K562 (cell line): Measurements from ENCODE around the gene KTN1. TPM values are rescaled to one million over a fixed set of nuclear protein-coding genes. Genes with fewer than 3 reads are reported as not detected.

Experiments used
- ATAC-seq: fragments of 200-7000 bp; cut with Tn5 transposase; 3 replicates; pipeline ENCODE4 v1.9.1; 2020; ENCODE audit warnings: moderate library complexity
- BruUV-seq: library from RNA; stranded (reverse); fragments of 400-500 nt; replicated peaks from 2 replicates; lab custom pipeline; 2021; lab: Mats Ljungman, UMichigan
- CTCF ChIA-PET: fragments of 300-600 bp; formaldehyde crosslinking; extraction: SDS; loops from one replicate; lab custom pipeline; 2021; ENCODE audit warnings: low intra/inter-chr PET ratio; lab: Yijun Ruan, JAX
- POLR2A ChIA-PET: fragments of 300-600, 350-650 bp; sonication (Branson Sonifier 250); formaldehyde crosslinking; extraction: SDS; loops from one replicate; lab custom pipeline; 2021; ENCODE audit warnings: antibody characterized with exemption, inconsistent platforms; lab: Yijun Ruan, JAX
- DNase-seq, 4 experiments: peaks; one replicate each; pipeline versions ENCODE4 v3.0.0 to v3.0.0-alpha.2; 2011 to 2018; ENCODE audit warnings: low spot score in 3 of 4, mixed read lengths in 3 of 4; ENCODE audit errors: extremely low read depth in 1 of 4
- FAIRE-seq: peaks from 2 replicates; lab custom pipeline; 2011; peaks lifted over from hg19 to GRCh38; lab: Jason Lieb, UNC
- H2AFZ ChIP-seq: 2 replicates; pipeline ENCODE4 v1.6.0; 2011; ENCODE audit warnings: low read depth, low read length, control low read depth, inconsistent platforms
- H3K27ac ChIP-seq: fragments of 200-600 bp; 3 replicates; pipeline ENCODE4 v1.8.0; 2011; ENCODE audit warnings: low read depth, mild to moderate bottlenecking, control low read depth, inconsistent platforms, low read length, moderate library complexity, mixed read lengths; ENCODE audit errors: extremely low read depth
- H3K27me3 ChIP-seq, 2 experiments: fragments of 300-600 bp in 1 of 2; 2 replicates in 1 of 2; 3 replicates in 1 of 2; pipeline versions ENCODE4 v1.6.0 to v1.8.0; 2011; ENCODE audit warnings: inconsistent platforms in 2 of 2, low read length in 2 of 2, mild to moderate bottlenecking in 1 of 2, mixed read lengths in 1 of 2, moderate library complexity in 1 of 2; ENCODE audit not compliant: control insufficient read depth in 2 of 2, insufficient read depth in 2 of 2
- H3K36me3 ChIP-seq: fragments of 300-600 bp; 3 replicates; pipeline ENCODE4 v1.8.0; 2011; ENCODE audit warnings: mild to moderate bottlenecking, low read length, inconsistent platforms; ENCODE audit not compliant: control insufficient read depth, insufficient read depth
- H3K4me1 ChIP-seq, 2 experiments: fragments of 200-600 bp in 1 of 2; replicated peaks in 1 of 2; 2 replicates in 1 of 2; 3 replicates in 1 of 2; pipeline versions ENCODE4 v1.5.1 to v1.8.0; 2011; ENCODE audit warnings: inconsistent platforms in 2 of 2, low read length in 2 of 2, mild to moderate bottlenecking in 1 of 2, mixed read lengths in 1 of 2, moderate library complexity in 1 of 2; ENCODE audit not compliant: control insufficient read depth in 2 of 2, insufficient read depth in 2 of 2
- H3K4me2 ChIP-seq: 2 replicates; pipeline ENCODE4 v1.6.1; 2011; ENCODE audit warnings: low read length, control low read depth, inconsistent platforms, mixed read lengths; ENCODE audit not compliant: insufficient read depth
- H3K4me3 ChIP-seq: fragments of 200-600 bp; sonication (generic), shearing (Covaris generic); 2 replicates; pipeline ENCODE4 v1.5.1; 2016; ENCODE audit warnings: control low read depth, inconsistent platforms
- H3K79me2 ChIP-seq: fragments of 200-600 bp; 3 replicates; pipeline ENCODE4 v1.8.0; 2011; ENCODE audit warnings: low read length, inconsistent platforms; ENCODE audit not compliant: control insufficient read depth, insufficient read depth
- H3K9ac ChIP-seq, 2 experiments: 2 replicates each; pipeline versions ENCODE4 v1.6.0 to v1.6.1; 2011; ENCODE audit warnings: low read depth in 2 of 2, low read length in 2 of 2, control low read depth in 1 of 2, inconsistent platforms in 1 of 2, mild to moderate bottlenecking in 1 of 2, mixed read lengths in 1 of 2; ENCODE audit not compliant: insufficient read depth in 1 of 2
- H3K9me1 ChIP-seq: one replicate; pipeline ENCODE4 v1.6.0; 2011; ENCODE audit warnings: inconsistent platforms, mild to moderate bottlenecking, low read length, moderate library complexity; ENCODE audit not compliant: control insufficient read depth, insufficient read depth
- H3K9me3 ChIP-seq: replicated peaks from 2 replicates; pipeline ENCODE4 v1.5.1; 2011; ENCODE audit warnings: low read depth, low read length, inconsistent platforms; ENCODE audit not compliant: control insufficient read depth, insufficient read depth
- H4K20me1 ChIP-seq: replicated peaks from 2 replicates; pipeline ENCODE4 v1.6.1; 2011; ENCODE audit warnings: low read length, inconsistent platforms, mixed read lengths; ENCODE audit not compliant: control insufficient read depth, insufficient read depth
- ATF6 ChIP-seq: sonication (generic); formaldehyde crosslinking; IDR thresholded peaks from 2 replicates; pipeline ENCODE4 v1.4.0; 2020; ENCODE audit warnings: mild to moderate bottlenecking, missing genetic modification reagents
- BDP1 ChIP-seq: IDR thresholded peaks from 3 replicates; pipeline ENCODE4 v1.6.1; 2011; ENCODE audit not compliant: insufficient read length, insufficient read depth
- BMI1 ChIP-seq: fragments of 150-350 bp; IDR thresholded peaks from 2 replicates; pipeline ENCODE4 v1.6.1; 2014; ENCODE audit warnings: low read length
- C11orf30 ChIP-seq: fragments of 450-650 bp; IDR thresholded peaks from 2 replicates; pipeline ENCODE4 v1.6.1; 2016; ENCODE audit warnings: low read depth, mild to moderate bottlenecking
- CREB3L1 ChIP-seq: fragments of 450-650 bp; IDR thresholded peaks from 2 replicates; pipeline ENCODE4 v1.6.1; 2014; ENCODE audit warnings: low read depth, mild to moderate bottlenecking, moderate library complexity, borderline replicate concordance
- NR2F6 ChIP-seq: fragments of 450-650 bp; formaldehyde crosslinking; IDR thresholded peaks from 2 replicates; pipeline ENCODE4 v1.4.0; 2020; ENCODE audit warnings: mild to moderate bottlenecking
- POLR2G ChIP-seq: fragments of 200-400 bp; formaldehyde crosslinking; IDR thresholded peaks from 2 replicates; pipeline ENCODE4 v1.6.1; 2017; ENCODE audit warnings: low read depth, mild to moderate bottlenecking, antibody characterized with exemption, low read length, moderate library complexity
- TEAD4 ChIP-seq, 2 experiments: sonication (generic) in 1 of 2; formaldehyde crosslinking in 1 of 2; IDR thresholded peaks; 2 replicates each; pipeline versions ENCODE4 v1.6.1 to v1.8.0; 2012 to 2022; ENCODE audit warnings: borderline replicate concordance in 1 of 2, inconsistent platforms in 1 of 2, low read length in 1 of 2, mild to moderate bottlenecking in 1 of 2, missing genetic modification reagents in 1 of 2
- TRIM25 ChIP-seq: fragments of 450-650 bp; IDR thresholded peaks from 2 replicates; pipeline ENCODE4 v1.7.0; 2016; ENCODE audit warnings: borderline replicate concordance
- ZBTB49 ChIP-seq: sonication (generic); formaldehyde crosslinking; IDR thresholded peaks from 2 replicates; pipeline ENCODE4 v1.8.0; 2022; ENCODE audit warnings: missing genetic modification reagents, mild to moderate bottlenecking, borderline replicate concordance
- ZNF586 ChIP-seq: fragments of 450-650 bp; formaldehyde crosslinking; conservative IDR thresholded peaks from 2 replicates; pipeline ENCODE4 v1.4.0; 2020; ENCODE audit warnings: mild to moderate bottlenecking, moderate library complexity
- ZNF785 ChIP-seq: fragments of 250-450 bp; sonication (Bioruptor Pico); IDR thresholded peaks from 2 replicates; pipeline ENCODE4 v1.4.0; 2020; ENCODE audit warnings: mild to moderate bottlenecking
- WGBS: fragments of 100-300 bp; shearing (Covaris generic); methylation state at CpG from one replicate; pipeline ENCODE4 v1.1.6; 2016; ENCODE audit warnings: low coverage, mixed read lengths; ENCODE audit not compliant: insufficient coverage; ENCODE audit errors: missing lambda C conversion rate; 5-methylcytosine and 5-hydroxymethylcytosine counted together
- in situ Hi-C: fragments of 300-500 bp; cut with MboI; formaldehyde crosslinking; loops from 4 replicates; pipeline ENCODE4 v1.15.0; 2018; ENCODE audit warnings: inconsistent platforms, mixed read lengths
- intact Hi-C: fragments of 100-400 bp; cut with micrococcal nuclease; formaldehyde crosslinking; loops from 2 replicates; pipeline ENCODE4 v1.14.2; 2022
- polyA plus RNA-seq, 8 experiments: library from polyadenylated mRNA; depleted of rRNA in 4 of 8; stranded (reverse) in 5 of 8; unstranded in 3 of 8; fragments of >200 nt; fragmentation: Nextera tagmentation in 2 of 8; fragmentation: Illumina TruSeq in 1 of 8; extraction: Ambion mirVana in 2 of 8; extraction: Trizol in 1 of 8; gene quantifications; 2 replicates each; pipeline versions ENCODE4 v1.2.1 to v1.2.3, GENCODE V29; 2011 to 2014; ENCODE audit warnings: inconsistent platforms in 1 of 8, missing spikeins in 1 of 8
- total RNA-seq, 7 experiments: library from RNA; depleted of rRNA in 6 of 7; stranded (reverse); fragments of >200 nt in 6 of 7; fragmentation: Illumina TruSeq in 2 of 7; extraction: Trizol in 2 of 7; gene quantifications; 2 replicates each; pipeline versions ENCODE4 v1.2.1 to v1.2.3, GENCODE V29; 2011 to 2021; ENCODE audit warnings: low replicate concordance in 1 of 7

The KTN1 gene
- total and polyA plus RNA-seq, 9 of the 15 experiments (the other 6 are each of a cell fraction or from before 2014, with no cell fraction given) = 34.8 to 120 (median 63.6) TPM

- TF ChIP-seq ZBTB49 = no peak
- TF ChIP-seq NR2F6 (CRISPR knock-in tag) = no peak
- TF ChIP-seq C11orf30 = no peak
- no peak for TF ChIP-seq ZNF586 (CRISPR knock-in tag)
- no peak for TF ChIP-seq BDP1
- TF ChIP-seq BMI1 = no peak
- no peak for TF ChIP-seq TEAD4 (IDR thresholded peaks at IDR 0.05; ENCODE audit: low read length)
- no peak for TF ChIP-seq TEAD4 (CRISPR knock-in tag; IDR thresholded peaks at IDR 0.05; ENCODE audit: borderline replicate concordance)
Measured at GRCh38 chr14:55730592-55731310, 150.7 kb downstream of the KTN1 start (continued).

- H3K79me2 ChIP-seq = no peaks in the 10 kb centered on the region
- no TSS peak for BruUV-seq
- no peaks in the 10 kb centered on the region for H3K9me1 ChIP-seq
- 0% methylated on average over 4 of the region's 4 CpGs for WGBS
- H3K4me3 ChIP-seq = no peak overlapping the region
- H4K20me1 ChIP-seq = no peaks in the 10 kb centered on the region
- FAIRE-seq (no peak), ATAC-seq (no peak), DNase-seq (no peak)
- in situ Hi-C loops (no loop called here), intact Hi-C loops (loop anchor here (5.0 kb wide), 1 partner anchor 136 kb away; no protein-coding TSS in a partner anchor)
- no peak overlapping the region for H3K9ac ChIP-seq
- ChIA-PET POLR2A (no interaction called here), CTCF (interaction anchor here (0.8 to 1.0 kb wide), 2 partner anchors 692 to 743 kb away, joined by 3 to 4 read pairs; no protein-coding TSS in a partner anchor)
- no peaks in the 10 kb centered on the region for H3K36me3 ChIP-seq
- no peaks in the 10 kb centered on the region for H3K9me3 ChIP-seq
- H2AFZ ChIP-seq = no peak overlapping the region
- no peaks in the 10 kb centered on the region for H3K4me1 ChIP-seq
- no peak overlapping the region for H3K4me2 ChIP-seq
- H3K27me3 ChIP-seq = no peaks in the 10 kb centered on the region
- no peak overlapping the region for H3K27ac ChIP-seq
- no peak for TF ChIP-seq TRIM25
- TF ChIP-seq ATF6 (CRISPR knock-in tag) = no peak
- TF ChIP-seq CREB3L1 = no peak
- TF ChIP-seq ZNF785 (CRISPR knock-in tag) = no peak
- TF ChIP-seq POLR2G = no peak
Measured at GRCh38 chr14:55731311-55731872, 151.4 kb downstream of the KTN1 start.
